ENCODE data around the gene UGT2B7.
"Not testable (repeated sequence)": the region's sequence is repeated elsewhere in the genome, so short reads cannot be mapped to it uniquely, and the experiment has no call there.

Gene UGT2B7

DNA sequence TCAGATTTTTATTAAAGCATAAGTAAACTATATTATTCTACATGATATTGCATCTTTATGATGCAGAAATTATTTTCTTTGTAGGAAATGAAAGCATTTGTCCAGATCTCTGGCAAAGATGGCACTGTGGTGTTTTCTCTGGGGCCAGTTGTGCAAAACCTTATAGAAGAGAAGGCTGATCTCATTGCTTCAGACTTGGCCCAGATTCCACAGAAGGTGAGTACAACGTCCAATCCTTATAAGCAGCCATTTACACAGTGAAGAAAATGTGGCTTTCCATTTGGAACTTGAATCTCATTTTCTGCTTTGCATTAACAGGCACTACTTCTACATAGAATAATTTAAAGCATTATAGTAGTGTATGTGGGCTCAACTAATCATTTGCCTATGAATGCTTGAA lies 6.9 kb upstream of the UGT2B7 start:
- DNase-seq, result no peak

DNA sequence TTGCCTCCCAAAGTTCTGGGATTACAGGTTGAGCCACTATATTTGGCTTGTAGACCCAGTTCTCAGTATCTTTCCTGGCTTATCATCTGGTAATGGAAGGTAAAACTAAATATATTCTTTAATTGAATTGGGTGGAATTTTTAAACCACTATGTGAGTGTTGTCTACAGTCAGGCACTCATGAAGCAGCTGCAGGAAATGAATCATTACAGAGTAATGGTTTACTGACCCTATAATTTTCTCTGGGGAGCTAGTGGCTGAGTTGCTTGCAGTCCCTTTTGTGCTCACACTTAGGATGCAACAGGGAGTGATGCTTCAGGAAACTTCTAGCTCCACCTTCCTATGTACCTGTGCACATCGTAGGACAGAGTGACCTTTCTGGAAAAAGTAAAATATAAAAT lies 4.1 kb upstream of the UGT2B7 start:
- DNase-seq, result no peak

DNA sequence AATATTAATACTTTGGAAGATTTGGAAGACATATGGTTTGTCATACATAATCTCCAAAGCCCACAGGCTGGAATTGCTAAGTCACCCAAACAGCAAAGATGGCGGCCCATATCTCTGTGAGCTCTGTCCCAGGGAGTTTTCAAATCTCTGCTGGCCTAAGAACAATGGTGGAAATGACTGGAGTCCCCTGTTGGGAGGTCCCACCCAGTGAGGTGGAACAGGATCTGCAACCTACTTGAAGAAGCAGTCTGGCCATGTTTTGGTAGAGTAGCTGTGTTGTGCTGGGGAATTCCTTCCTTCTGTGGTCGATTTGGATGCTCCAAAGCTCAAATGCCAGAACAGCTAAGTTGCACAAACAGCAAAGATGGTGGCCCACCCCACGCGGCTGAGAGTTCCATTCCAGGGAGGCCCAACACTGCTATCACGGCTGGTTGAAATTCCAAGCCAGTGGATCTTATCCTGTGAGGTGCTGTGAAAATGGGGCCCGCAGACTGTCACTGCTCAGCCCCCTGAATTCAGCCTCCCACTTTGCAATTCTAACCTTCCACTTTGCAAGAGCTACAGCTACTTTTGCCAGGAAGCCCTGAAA lies 3.2 kb upstream of the UGT2B7 start:
- DNase-seq, result no peak

DNA sequence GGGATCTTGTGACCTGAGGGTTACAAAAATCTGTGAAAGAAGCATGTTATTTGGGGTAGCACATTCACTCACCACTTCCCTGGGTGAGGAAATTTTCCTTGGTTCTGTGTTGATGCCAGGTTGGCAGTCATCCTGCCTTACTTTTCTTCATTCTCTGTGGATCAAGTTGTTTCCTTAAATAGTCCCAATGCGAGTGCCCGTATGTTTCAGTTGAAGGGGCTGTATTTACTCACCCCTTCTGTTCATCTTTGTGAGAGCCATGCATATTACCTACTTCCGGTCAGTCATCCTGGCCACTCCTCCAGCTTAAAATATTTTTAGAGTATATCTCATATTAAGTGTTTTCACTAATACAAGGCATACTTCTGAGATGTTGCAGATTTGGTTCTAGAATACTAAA lies 2.6 kb upstream of the UGT2B7 start:
- no peak for DNase-seq

DNA sequence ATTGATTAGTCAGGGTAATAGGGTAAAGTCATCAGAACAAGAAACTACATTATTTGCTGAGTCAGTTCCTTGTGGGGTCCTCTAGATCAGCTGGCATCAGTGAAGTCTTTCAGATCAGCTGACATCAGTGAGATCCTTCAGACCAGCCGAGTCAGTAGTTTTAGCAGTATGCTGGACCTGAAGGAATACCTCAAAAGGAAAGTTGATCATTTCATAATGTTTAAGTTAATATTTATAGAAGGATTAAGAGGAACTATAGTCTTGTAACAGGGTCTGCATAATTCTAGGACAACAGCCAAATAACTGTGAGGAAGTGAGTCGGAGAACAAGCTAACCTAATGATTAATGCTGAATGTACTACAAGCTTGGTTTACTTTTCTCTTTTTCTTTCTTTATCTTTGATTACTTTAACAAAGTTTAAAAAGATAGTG lies 958 bp upstream of the UGT2B7 start:
- DNase-seq, result no peak

DNA sequence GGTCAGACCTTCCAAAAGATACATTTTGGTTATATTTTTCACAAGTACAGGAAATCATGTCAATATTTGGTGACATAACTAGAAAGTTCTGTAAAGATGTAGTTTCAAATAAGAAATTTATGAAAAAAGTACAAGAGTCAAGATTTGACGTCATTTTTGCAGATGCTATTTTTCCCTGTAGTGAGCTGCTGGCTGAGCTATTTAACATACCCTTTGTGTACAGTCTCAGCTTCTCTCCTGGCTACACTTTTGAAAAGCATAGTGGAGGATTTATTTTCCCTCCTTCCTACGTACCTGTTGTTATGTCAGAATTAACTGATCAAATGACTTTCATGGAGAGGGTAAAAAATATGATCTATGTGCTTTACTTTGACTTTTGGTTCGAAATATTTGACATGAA lies 536 bp downstream of the UGT2B7 start:
- DNase-seq, result no peak

DNA sequence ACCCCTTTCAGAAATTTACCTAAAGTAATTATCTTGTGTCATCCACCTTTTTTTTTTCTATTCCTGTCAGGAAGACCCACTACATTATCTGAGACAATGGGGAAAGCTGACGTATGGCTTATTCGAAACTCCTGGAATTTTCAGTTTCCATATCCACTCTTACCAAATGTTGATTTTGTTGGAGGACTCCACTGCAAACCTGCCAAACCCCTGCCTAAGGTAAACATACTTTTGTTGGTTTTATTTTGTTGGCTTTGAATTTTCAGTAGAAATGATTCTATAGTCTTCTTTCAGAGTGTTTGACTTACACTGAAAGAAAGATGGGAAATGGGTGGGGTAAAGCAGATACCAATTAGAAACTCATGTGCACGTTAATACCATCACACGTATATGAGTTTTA lies 2.2 kb downstream of the UGT2B7 start:
- DNase-seq, result no peak

DNA sequence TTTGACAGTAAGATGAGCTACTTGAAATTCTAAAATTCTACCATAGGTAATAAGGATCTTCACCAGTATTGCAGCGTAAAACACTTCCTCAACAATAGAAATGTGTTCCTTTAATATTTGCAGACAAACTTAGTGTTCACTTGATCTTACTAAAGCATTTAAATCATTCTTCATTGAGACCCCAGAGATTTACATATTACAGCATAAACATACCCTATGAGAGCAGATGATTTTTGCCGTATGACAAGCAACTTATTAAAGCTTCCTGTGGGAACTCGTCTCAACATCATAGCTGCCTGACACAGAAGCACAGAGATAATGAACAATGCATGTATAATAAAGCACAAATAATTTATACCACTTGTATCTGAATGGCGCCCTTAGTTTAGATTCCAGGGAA lies 3.6 kb downstream of the UGT2B7 start:
- no peak for DNase-seq

DNA sequence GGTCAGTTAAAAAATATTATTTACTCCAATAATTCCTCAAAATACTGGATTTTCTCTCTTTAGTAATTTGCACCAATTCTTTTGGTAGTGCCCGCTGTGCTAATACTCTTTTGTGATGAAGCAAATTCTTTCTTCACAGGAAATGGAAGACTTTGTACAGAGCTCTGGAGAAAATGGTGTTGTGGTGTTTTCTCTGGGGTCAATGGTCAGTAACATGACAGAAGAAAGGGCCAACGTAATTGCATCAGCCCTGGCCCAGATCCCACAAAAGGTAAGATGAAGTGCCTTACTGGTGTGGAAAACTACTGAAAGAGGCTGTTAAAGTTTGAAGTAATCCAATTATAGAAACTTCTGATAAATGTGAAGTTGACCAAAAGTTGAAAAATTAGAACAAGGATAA lies 6.4 kb downstream of the UGT2B7 start:
- DNase-seq, result not testable (repeated sequence)

DNA sequence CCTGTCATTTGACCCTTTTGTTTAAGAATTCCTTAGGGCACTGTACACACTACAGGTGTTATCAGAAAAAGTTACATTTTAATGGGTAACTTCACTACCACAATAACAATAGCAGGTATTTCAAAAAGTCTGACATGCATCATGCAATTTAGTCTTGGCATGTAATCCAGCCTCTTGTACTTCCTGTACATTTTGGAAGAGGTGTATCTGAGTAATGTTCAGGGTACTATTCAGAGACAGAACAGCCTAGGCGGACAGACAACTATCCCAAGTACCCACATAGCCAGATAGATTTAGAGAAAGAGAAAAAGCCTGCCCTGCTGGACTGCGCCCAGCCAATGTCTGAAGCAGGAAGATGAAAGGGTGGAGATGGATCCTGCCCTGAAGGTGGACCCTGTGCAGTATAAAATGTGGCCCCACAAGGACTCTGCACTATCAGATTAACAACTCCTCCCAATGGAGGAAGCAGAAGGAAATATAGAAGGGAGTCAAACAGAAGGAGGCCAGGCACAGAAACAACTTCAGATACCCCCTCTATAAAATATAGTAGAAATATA lies 8.5 kb downstream of the UGT2B7 start:
- DNase-seq, result no peak

DNA sequence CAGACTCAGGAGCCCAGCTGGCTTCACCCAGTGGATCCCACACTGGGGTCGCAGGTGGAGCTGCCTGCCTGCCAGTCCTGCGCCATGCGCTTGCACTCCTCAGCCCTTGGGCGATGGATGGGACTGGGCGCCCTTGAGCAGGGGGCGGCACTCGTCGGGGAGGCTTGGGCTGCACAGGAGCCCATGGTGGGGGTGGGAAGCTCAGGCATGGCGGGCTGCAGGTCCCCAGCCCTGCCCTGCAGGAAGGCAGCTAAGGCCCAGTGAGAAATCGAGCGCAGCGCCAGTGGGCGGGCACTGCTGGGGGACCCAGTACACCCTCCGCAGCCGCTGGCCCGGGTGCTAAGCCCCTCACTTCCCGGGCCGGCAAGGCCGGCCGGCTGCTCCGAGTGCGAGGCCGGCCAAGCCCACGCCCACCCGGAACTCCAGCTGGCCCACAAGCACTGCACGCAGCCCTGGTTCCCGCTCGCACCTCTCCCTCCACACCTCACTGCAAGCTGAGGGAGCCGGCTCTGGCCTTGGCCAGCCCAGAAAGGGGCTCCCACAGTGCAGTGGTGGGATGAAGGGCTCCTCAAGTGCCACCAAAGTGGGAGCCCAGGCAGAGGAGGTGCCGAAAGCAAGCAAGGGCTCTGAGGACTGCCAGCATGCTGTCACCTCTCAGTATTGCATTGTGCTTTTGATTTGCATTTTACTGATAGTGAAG lies 19.0 kb downstream of the UGT2B7 start:
- DNase-seq, result not testable (repeated sequence)

DNA sequence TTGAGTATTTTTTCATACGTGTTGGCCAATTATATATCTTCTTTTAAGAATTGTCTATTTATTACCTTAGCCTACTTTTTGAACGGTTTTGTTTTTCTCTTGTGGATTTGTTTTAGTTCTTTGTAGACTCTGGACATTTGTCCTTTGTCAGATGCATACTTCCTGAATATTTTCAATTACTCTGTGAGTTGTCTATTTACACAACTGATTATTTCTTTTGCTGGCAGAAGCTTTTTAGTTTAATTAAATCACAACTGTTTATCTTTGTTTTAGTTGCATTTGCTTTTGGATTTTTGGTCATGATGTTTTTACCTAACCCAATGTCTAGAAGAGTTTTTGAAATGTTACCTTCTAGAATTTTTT lies 19.6 kb downstream of the UGT2B7 start:
- no peak for DNase-seq

DNA sequence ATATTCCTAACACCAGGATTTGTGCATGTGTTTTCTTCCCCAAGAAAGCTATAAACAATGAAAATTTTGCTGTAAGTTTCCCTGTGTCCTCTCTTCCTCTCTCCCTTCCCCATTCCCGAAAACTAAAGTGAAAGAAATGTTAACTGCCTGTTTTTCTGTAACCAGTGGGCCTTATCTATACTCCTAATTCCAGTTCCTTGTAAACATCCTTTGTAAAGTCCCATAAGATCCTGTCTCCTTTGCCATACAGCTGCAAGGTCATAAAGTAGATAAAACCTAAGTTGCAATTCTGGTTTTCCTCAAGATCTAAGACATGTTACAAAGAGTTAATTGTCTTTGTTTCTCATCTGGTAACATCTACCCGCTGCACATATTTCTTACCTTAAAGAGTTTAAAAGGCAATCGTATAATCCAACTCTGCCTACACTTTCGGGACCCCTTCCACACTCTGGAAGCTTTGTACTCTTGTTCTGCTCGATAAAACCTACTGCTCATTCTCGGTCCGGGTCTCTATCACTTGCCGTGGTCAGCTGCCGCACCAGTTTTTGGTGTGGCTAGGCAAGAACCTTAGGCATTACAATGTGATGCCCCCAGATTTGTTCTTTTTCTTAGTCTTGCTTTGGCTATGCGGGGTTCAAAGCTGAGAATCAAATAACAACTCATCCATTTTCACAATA lies 20.5 kb downstream of the UGT2B7 start:
- DNase-seq, result no peak

DNA sequence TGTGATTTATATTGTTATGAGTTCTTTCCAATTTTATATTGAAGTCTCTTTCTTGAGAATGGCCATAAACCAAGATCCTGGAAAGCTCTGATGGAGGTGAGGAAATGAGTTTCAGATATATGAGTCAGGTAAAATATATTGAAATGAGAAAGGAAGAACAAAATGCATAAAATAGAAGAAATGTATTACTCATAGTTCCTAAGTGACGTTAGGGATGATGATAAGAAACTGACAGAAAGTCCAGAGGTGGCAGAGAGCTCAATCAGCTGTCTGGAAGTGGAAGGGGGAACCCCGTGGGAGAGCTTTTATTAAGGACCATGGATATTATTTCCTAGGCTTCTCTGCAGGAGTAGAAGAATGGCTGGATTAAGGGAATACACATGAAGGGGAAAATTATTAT lies 24.6 kb downstream of the UGT2B7 start:
- no peak for DNase-seq

DNA sequence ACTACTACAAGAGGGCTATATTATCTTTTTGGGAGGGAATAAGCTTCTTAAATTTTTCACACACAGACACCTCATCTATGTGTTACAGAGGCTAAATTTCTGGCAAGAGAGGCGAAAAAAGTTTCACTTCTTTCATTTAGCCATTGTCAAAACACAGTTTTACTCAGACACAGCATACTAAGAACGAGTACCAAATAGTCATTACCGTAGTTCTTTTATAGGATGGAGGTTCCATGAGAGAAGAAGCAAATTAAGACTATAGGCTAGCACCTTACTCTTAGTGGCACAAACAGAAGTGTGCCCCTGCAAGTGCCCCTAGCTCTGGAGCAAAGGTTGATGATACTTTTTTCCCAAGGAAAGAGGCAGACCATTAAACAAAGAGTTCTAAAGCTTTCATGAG lies 26.2 kb downstream of the UGT2B7 start:
- no peak for DNase-seq

DNA sequence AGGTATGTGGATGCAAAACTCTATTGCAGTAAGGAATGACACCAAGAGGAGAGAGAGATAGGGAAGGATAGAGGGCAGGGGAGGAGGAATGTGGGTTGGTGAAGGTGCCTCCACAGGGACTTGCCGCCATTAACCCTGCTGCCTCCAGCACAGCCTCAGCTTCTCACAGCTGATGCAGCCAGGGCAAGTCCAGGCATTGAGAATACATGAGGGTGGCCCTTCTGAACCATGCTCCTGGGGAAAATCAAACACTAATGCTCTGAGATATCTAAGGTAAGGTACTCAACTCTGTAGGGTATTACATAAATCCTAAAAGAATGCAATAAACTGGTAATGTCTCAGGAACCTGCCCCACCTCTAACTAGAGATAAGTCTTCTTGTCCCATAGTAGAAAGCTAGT lies 28.7 kb downstream of the UGT2B7 start:
- no peak for DNase-seq

DNA sequence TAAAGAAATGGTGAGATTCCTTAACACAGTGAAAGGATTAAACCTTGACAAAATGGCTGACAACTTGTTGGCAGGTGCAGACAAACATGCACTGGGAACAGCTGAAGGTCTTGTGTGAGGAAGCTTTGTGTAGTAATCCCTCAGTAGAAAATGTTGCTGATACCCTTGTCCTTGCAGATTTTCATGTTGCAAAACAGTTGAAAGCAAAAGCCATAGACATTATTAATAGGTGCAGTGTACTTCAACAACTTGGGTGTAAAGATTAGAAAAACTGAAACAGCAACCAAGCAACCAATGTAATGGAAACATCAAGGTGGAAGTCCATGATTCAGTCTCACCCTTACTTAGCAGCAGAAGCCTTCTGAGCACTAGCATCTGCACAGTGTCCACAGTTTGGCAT lies 29.8 kb downstream of the UGT2B7 start:
- no peak for DNase-seq

DNA sequence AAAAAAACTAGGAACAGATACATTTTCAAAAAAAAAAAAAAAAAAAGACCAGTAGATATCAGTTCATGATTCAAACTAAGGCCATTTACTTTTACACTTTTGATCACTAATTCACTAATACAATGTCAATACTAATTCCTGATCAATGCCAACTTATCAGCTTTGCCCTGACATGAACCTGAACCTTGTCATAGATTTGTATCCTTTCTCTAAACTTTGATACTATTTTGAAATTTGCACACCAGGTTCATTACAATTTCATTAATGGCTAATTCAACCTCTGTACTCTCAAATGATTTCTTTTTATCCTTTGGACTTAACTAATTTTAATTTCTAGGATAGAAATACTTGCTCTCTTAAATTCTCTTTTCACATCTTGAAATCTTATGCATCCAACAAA lies 37.7 kb downstream of the UGT2B7 start:
- DNase-seq, result no peak

DNA sequence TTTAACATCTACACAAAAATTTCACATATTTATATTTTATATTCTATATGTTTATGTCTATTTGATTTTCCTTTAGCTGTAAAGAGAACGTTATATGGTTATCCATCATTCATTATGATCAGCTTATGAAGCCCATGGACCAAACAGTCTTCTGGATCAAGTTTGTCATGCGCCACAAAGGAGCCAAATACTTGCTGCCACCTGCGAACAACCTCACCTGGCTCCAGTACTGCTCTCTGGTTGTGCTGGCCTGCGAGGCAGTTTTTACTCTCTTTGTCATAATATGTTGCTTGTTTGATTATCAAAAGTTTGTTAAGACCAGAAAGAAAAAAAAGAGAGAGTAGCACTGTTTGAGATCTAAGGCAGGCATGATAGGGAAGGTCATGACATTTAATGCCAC lies 38.2 kb downstream of the UGT2B7 start:
- DNase-seq, result no peak

DNA sequence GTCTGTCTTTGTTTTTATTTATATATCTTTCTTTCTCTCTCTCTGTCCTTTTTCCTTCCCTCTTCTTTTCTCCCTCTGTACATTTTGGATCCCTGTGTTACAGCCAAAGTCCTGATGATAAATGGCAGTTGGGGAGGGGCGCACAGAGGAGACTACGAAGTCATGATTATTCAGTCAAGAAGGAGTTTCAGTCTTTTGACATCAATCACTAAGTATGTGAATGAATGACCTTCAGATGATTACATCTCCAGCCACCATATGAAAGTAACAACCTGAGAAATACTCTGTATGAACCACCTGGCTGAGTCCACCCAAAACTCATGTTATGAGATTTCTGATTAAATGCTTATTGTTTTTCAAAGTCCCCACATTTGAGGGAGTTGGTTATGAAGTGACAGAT lies 45.0 kb downstream of the UGT2B7 start:
- DNase-seq, result no peak

DNA sequence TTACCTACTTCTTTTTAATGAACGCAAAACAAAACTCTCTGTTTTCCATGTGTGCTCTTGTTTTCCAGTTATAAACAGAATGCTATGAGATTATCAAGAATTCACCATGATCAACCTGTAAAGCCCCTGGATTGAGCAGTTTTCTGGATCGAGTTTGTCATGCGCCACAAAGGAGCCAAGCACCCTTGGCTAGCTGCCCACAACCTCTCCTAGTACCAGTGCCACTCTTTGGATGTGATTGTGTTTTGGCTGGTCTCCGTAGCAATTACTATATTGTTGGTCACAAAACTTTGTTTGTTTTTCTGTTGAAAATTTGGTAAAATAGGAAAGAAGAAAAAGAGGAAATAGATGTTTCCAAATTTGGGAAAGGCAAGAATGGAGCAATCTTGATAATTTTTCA lies 51.1 kb downstream of the UGT2B7 start:
- no peak for DNase-seq

DNA sequence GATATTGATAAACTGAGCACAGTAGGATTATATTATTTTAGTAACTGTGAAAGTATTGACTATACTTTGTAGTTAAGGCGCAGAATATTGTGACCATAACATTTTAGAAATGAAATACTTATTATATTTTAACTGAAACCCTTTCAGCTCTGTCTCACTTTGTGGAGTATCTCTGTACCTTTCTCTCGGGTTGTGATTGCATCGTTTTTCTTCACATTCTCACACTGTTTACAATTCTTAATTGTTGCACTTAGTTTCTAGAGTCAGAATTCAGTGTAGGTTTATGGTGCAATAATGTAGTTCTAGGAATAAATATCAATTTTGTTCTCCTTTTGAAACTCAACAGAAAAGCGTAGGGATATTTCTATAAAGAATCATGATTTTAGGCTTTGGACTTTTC lies 57.7 kb downstream of the UGT2B7 start:
- no peak for DNase-seq

DNA sequence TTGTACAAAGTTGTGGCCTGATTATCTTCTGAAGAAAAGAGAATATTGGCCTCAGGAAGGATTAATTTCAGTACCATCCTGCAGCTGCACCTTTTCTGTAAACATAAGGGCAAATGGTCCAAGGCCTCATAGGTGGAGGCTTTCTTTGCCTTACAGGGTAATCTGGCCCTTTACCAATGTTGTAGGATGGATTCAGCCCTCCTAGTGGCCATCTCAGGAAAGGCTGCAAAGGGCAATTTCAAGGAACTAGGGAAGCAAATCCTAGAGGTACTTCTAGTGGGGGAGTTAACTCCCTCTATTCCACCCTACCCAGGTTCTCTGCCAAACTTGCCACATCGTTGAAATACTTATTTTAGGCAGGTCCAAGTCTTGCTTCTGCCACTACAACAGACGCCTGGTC lies 60.6 kb downstream of the UGT2B7 start:
- DNase-seq, result peak; percentile 7
